GM18951 (cell line): ENCODE measurements around the gene DCXR.

ENCODE experiments used
- POLR2A ChIP-seq: IDR thresholded peaks from 4 replicates; pipeline ENCODE4 v1.6.1; 2011; ENCODE audit warnings: mild to moderate bottlenecking; ENCODE audit not compliant: insufficient read length, insufficient read depth; ENCODE audit errors: extremely low read depth
- in situ Hi-C: fragments of 300-500 bp; cut with MboI; formaldehyde crosslinking; loops from one replicate; pipeline ENCODE4 v1.12.0; 2022; ENCODE audit warnings: low sequenced_read_pairs, mixed read lengths, inconsistent platforms; ENCODE audit not compliant: unreplicated experiment

DCXR gene

GRCh38 chr17:82079001-82079677 is 41.6 kb upstream of the DCXR start:
- TF ChIP-seq POLR2A = no peak
- in situ Hi-C loops = no loop called here

- in situ Hi-C loops = no loop called here
- TF ChIP-seq POLR2A = no peak
Observed at GRCh38 chr17:82078433-82078832, 40.9 kb upstream of the DCXR start.

GRCh38 chr17:82077617-82078358 is 40.3 kb upstream of the DCXR start:
- TF ChIP-seq POLR2A = no peak
- in situ Hi-C loops = no loop called here

GRCh38 chr17:82076785-82077591 is 39.5 kb upstream of the DCXR start:
- in situ Hi-C loops = no loop called here
- TF ChIP-seq POLR2A = peak; percentile 7

- in situ Hi-C loops = no loop called here
Observed at GRCh38 chr17:82076018-82076784, 38.7 kb upstream of the DCXR start.

GRCh38 chr17:82073446-82073845 is 35.9 kb upstream of the DCXR start:
- in situ Hi-C loops = no loop called here
- TF ChIP-seq POLR2A = no peak

More at GRCh38 chr17:82076018-82076784, 38.7 kb upstream of the DCXR start:
- peak; percentile 20 for TF ChIP-seq POLR2A

- no peak for TF ChIP-seq POLR2A
- in situ Hi-C loops = no loop called here
Observed at GRCh38 chr17:82072827-82073226, 35.3 kb upstream of the DCXR start.

- no peak for TF ChIP-seq POLR2A
- in situ Hi-C loops = no loop called here
Observed at GRCh38 chr17:82070611-82071010, 33.1 kb upstream of the DCXR start.

GRCh38 chr17:82065638-82066303 is 28.3 kb upstream of the DCXR start, which contains the start of gene DUS1L:
Gene DUS1L, minus strand, starts transcription at chr17:82065804. Its CDS starts 745 bp downstream, at chr17:82065059.
- in situ Hi-C loops = no loop called here

GRCh38 chr17:82065193-82065637 is 27.7 kb upstream of the DCXR start:
- no peak for TF ChIP-seq POLR2A
- in situ Hi-C loops = no loop called here

More at GRCh38 chr17:82065638-82066303, 28.3 kb upstream of the DCXR start, which contains the start of gene DUS1L:
- TF ChIP-seq POLR2A = peak; percentile 89

- TF ChIP-seq POLR2A = no peak
- in situ Hi-C loops = no loop called here
Observed at GRCh38 chr17:82064433-82065192, 27.1 kb upstream of the DCXR start.
